Progenitor cell of endocrine pancreas (in vitro differentiated cells): ENCODE data around the gene GSTO2. TPM values are rescaled to one million over a fixed set of nuclear protein-coding genes. Genes with fewer than 3 reads are reported as not detected.

Source experiments
- DNase-seq: peaks from one replicate; pipeline ENCODE4 v3.0.0; 2021; ENCODE audit warnings: low spot score; ENCODE audit not compliant: unreplicated experiment
- H3K27ac Mint-ChIP-seq: 2 replicates; pipeline ENCODE4 v1.8.0; 2021; ENCODE audit warnings: mild to moderate bottlenecking, moderate library complexity, mixed read lengths
- H3K27me3 Mint-ChIP-seq: 2 replicates; pipeline ENCODE4 v1.8.0; 2021; ENCODE audit warnings: mixed read lengths
- H3K36me3 Mint-ChIP-seq: 2 replicates; pipeline ENCODE4 v1.8.0; 2022; ENCODE audit warnings: mixed read lengths; ENCODE audit not compliant: insufficient read depth
- H3K4me1 Mint-ChIP-seq: 2 replicates; pipeline ENCODE4 v1.8.0; 2021; ENCODE audit warnings: low read depth, mixed read lengths
- H3K4me3 Mint-ChIP-seq: 2 replicates; pipeline ENCODE4 v1.8.0; 2021; ENCODE audit warnings: low read depth, mild to moderate bottlenecking, moderate library complexity, mixed read lengths
- H3K9me3 Mint-ChIP-seq: 2 replicates; pipeline ENCODE4 v1.8.0; 2021; ENCODE audit warnings: low read depth, mixed read lengths
- CTCF ChIP-seq: fragments of 200-600 bp; sonication (generic); IDR thresholded peaks from one replicate; pipeline ENCODE4 v1.5.0; 2021; ENCODE audit warnings: antibody characterized with exemption, mild to moderate bottlenecking; ENCODE audit not compliant: unreplicated experiment
- total RNA-seq: library from RNA; stranded (reverse); gene quantifications from 2 replicates; pipeline ENCODE4 v1.2.1, GENCODE V29; 2021

GSTO2 gene
- total RNA-seq, 1 donor from 2014 or later: 9.8 TPM

- TF ChIP-seq CTCF: no peak
- no peaks in the 10 kb centered on the region for H3K9me3 Mint-ChIP-seq
- H3K4me3 Mint-ChIP-seq: no peak overlapping the region
- H3K4me1 Mint-ChIP-seq: no peaks in the 10 kb centered on the region
- no peaks in the 10 kb centered on the region for H3K36me3 Mint-ChIP-seq
- no peak for DNase-seq
- H3K27me3 Mint-ChIP-seq: peaks cover 20% of the 10 kb centered on the region
- H3K27ac Mint-ChIP-seq: no peak overlapping the region
Measured at GRCh38 chr10:104349623-104350126, 80.7 kb downstream of the GSTO2 start.

GRCh38 chr10:104350127-104350635, 81.2 kb downstream of the GSTO2 start:
- no peaks in the 10 kb centered on the region for H3K4me1 Mint-ChIP-seq
- peaks cover 20% of the 10 kb centered on the region for H3K27me3 Mint-ChIP-seq
- no peak overlapping the region for H3K4me3 Mint-ChIP-seq
- no peak for DNase-seq
- no peaks in the 10 kb centered on the region for H3K36me3 Mint-ChIP-seq
- peak; percentile 58 for TF ChIP-seq CTCF
- no peaks in the 10 kb centered on the region for H3K9me3 Mint-ChIP-seq
- no peak overlapping the region for H3K27ac Mint-ChIP-seq

- Mint-ChIP-seq H3K9me3 (no peaks in the 10 kb centered on the region), H3K27me3 (peaks cover 20% of the 10 kb centered on the region), H3K27ac (no peak overlapping the region), H3K36me3 (no peaks in the 10 kb centered on the region), H3K4me1 (no peaks in the 10 kb centered on the region), H3K4me3 (no peak overlapping the region)
- no peak for TF ChIP-seq CTCF
- DNase-seq: no peak
Measured at GRCh38 chr10:104351061-104351702, 82.2 kb downstream of the GSTO2 start.

- Mint-ChIP-seq H3K4me1 (no peaks in the 10 kb centered on the region), H3K27me3 (peaks cover 20% of the 10 kb centered on the region), H3K27ac (no peak overlapping the region), H3K9me3 (no peaks in the 10 kb centered on the region), H3K36me3 (no peaks in the 10 kb centered on the region), H3K4me3 (no peak overlapping the region)
- no peak for TF ChIP-seq CTCF
- DNase-seq: no peak
Measured at GRCh38 chr10:104351919-104352318, 82.9 kb downstream of the GSTO2 start.

- Mint-ChIP-seq H3K4me3 (no peak within 1 kb of the TSS), H3K27me3 (peaks cover 20% of the 10 kb centered on the region), H3K27ac (no peak within 1 kb of the TSS), H3K4me1 (no peaks in the 10 kb centered on the region), H3K9me3 (no peaks in the 10 kb centered on the region), H3K36me3 (no peaks in the 10 kb centered on the region)
- peak; percentile 76 for TF ChIP-seq CTCF
- DNase-seq: peak; percentile 77
Measured at GRCh38 chr10:104353325-104354048, 84.5 kb downstream of the GSTO2 start, which contains the start of gene CFAP58. Gene CFAP58 (plus strand): TSS chr10:104353833. CDS start chr10:104353898, 65 bp downstream.
